GM12864 (cell line): ENCODE data around the gene ZNF574.
"Not testable (repeated sequence)": the region's sequence is repeated elsewhere in the genome, so short reads cannot be mapped to it uniquely, and the experiment has no call there.

Experiments used
- DNase-seq: peaks from one replicate; pipeline ENCODE4 v3.0.0-alpha.2; 2011; ENCODE audit warnings: low read depth
- H3K4me3 ChIP-seq: 2 replicates; pipeline ENCODE4 v1.5.1; 2011; ENCODE audit warnings: mild to moderate bottlenecking, low read depth, low read length, control low read depth
- TF ChIP-seq, protein P1 (sequence below): IDR thresholded peaks from 2 replicates; pipeline ENCODE4 v1.5.1; 2011; ENCODE audit warnings: low read depth, mild to moderate bottlenecking, moderate library complexity, low read length, control low read depth, inconsistent platforms; ENCODE audit errors: missing control alignments

ZNF574 gene

DNA sequence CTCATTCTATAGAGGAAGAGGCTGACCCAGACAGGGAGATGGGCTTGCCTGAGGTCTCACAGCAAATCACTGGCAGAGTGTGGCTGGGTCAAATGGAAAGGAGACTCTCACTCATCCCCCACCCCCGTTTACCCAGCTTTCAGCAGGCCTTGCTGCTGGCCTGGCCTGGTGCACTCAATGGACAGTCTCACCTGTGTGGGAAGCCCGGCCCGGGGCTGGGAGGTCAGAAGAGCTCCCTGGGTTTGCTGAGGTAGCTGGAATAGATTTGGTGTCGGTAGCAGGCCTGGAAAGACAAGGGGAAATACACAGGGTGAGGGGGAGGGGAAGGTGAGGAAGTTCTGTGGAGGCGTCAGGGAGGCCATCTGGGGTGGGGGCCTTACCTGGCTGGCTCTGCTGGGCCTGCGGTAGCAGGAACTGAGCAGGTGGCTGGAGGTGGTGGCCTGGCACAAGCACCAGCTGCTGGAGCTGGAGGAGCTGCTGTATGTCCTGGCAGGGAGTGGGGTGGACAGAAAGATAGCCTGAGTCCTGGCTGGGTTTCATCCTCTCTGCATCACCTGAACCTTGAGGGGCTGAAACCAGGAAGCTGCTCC, 23.5 kb downstream of the ZNF574 start:
- no peak for DNase-seq
- TF ChIP-seq, protein P1, sequence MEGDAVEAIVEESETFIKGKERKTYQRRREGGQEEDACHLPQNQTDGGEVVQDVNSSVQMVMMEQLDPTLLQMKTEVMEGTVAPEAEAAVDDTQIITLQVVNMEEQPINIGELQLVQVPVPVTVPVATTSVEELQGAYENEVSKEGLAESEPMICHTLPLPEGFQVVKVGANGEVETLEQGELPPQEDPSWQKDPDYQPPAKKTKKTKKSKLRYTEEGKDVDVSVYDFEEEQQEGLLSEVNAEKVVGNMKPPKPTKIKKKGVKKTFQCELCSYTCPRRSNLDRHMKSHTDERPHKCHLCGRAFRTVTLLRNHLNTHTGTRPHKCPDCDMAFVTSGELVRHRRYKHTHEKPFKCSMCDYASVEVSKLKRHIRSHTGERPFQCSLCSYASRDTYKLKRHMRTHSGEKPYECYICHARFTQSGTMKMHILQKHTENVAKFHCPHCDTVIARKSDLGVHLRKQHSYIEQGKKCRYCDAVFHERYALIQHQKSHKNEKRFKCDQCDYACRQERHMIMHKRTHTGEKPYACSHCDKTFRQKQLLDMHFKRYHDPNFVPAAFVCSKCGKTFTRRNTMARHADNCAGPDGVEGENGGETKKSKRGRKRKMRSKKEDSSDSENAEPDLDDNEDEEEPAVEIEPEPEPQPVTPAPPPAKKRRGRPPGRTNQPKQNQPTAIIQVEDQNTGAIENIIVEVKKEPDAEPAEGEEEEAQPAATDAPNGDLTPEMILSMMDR, result no peak

DNA sequence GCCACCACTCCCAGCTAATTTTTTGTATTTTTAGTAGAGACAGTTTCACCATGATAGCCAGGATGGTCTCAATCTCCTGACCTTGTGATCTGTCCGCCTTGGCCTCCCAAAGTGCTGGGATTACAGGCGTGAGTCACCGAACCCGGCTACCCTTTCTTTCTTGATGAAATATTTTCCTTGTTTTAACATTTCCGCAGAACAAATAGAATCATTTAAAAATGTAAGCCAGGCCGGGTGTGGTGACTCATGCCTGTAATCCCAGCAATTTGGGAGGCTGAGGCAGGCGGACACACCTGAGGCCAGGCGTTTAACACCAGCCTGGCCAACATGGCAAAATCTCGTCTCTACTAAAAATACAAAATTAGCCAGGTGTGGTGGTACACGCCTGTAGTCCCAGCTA, 24.3 kb downstream of the ZNF574 start:
- DNase-seq, H3K4me3 ChIP-seq: not testable (repeated sequence)

More for the DNA sequence above, 23.5 kb downstream of the ZNF574 start:
- H3K4me3 ChIP-seq, result no peak overlapping the region

DNA sequence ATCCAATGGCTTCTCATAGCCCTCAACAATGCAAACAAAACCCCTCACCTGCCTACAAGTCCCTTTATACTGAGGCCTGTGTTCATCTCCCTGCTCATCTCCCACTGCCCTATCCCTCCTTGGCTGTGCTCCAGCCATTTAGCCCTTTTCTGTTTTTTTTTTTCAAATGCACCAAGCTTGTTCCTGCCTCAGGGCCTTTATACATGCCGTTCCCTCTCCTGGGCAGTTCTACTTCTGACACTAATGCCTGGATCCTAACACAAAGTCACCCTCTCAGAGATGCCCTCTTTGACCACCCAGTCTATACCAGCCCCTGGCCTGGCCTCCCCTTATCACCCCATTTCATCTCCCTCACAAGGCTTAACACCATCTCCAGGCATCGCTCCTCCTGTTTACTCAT, 26.9 kb downstream of the ZNF574 start:
- H3K4me3 ChIP-seq, result no peak overlapping the region
- DNase-seq, result no peak
- TF ChIP-seq, protein P1, result no peak

DNA sequence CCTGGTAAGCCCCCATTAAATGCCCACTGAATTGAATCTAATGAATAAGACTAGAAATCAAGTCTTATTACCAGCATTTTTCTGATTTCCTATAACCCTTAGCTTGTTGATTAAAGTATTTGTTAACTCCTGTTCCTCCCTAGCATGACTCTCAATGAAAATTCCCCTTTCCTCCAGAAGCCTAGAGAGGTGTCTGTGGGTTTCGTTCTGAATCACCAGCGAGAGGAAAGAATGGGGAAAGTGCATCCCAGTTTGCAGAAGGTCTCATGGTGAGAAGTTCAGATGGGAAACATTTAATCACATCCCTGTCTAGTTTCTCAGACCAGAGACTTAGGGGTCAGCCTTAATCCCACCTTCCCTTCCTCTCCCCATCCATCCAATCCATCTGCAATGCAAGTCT, 29.4 kb downstream of the ZNF574 start:
- DNase-seq, result no peak
- H3K4me3 ChIP-seq, result no peak overlapping the region
- TF ChIP-seq, protein P1, result no peak

DNA sequence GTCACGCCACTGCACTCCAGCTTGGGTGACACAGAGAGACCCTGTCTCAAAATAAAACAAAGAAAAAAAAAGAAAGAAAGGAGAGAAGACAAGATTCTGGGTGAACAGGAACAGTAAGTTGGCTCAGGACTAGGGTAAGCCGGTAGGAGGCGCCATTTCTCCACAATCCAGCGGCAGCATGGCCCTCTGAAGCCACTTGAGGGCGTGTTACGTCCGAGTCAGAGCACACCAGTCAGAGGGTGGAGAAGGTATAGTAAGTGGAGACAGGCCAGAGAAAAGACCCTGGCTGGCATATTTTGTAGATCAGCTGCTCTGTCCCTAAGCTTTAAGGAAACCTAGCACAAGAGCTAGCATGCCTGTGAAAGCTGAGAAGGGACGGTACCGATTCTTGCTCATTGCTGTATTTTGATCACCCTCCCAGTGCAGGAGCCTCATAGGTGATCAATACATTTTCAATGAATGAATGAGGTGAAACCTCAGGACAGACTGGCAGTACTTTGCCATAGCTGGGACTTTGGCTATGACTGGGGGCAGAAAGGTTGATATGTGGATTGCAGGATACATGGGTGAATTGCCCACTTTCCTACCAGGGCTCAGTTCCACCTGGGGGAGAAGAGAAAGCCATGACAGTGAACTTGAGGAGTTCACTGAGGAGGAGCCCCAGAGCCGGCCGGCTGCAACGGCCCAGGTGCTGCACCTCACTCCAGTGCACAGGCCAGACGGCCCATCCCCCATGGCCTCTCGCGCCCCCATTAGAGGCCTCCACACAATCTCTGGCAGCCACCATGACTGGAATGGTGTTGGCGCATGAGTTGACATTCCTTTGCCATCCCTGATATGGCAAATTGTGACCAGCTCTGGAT, 32.8 kb downstream of the ZNF574 start:
- no peak overlapping the region for H3K4me3 ChIP-seq
- peak; percentile 82 for DNase-seq
- TF ChIP-seq, protein P1, result peak; percentile 100

DNA sequence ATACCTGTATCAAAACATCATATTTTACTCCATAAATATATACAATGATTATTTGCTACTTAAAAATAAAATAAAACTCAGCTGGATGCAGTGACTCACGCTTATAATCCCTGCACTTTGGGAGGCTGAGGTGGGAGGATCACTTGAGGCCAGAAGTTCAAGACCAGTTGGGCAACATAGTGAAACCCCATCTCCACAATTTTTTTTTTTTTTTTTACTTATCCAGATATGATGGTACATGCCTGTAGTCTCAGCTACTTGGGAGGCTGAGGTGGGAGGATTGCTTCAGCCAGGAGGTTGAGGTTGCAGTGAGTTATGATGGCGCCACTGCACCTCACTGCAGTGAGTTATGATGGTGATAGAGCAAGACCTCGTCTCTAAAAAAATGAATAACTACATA, 33.9 kb downstream of the ZNF574 start:
- TF ChIP-seq, protein P1, result no peak
- no peak overlapping the region for H3K4me3 ChIP-seq
- DNase-seq, result no peak

DNA sequence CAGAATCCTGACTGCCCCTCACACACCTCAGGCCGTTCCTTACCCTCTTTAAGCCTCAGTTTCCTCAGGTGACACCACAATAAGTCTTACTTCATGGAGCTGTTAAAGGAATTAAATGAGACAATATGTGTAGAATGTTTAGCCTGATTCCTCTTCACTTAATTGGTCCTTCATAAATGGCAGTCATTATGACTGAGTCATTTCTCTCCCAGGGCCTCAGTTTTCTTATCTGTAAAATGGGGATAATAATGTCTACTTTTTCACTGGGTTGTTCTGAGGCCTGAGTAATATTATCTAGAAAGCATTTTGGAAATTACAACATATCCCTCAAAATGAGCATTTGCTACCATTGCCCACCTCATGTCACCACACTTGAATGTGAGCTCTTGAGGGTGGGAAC, 34.7 kb downstream of the ZNF574 start:
- TF ChIP-seq, protein P1, result no peak
- no peak overlapping the region for H3K4me3 ChIP-seq
- no peak for DNase-seq
